Measurements from ENCODE around the gene CCDC170.

GRCh38 chr6:151509048-151509447, 15.2 kb downstream of the CCDC170 start:
- no peak for TF ChIP-seq RAD21 (IDR thresholded peaks at IDR 0.05; ENCODE audit: low read depth)
- no peak for TF ChIP-seq CTCF (IDR thresholded peaks at IDR 0.05 in 2 of 3, conservative IDR thresholded peaks at IDR 0.05 in 1 of 3; ENCODE audit: borderline replicate concordance in 1 of 3, insufficient read depth in 1 of 3, low read depth in 2 of 3, low read length in 2 of 3)
- TF ChIP-seq SRF (IDR thresholded peaks at IDR 0.05; ENCODE audit: low read depth), result no peak
- TF ChIP-seq POLR2AphosphoS5 (IDR thresholded peaks at IDR 0.05; ENCODE audit: low read depth, low read length), result no peak
- TF ChIP-seq CEBPB (IDR thresholded peaks at IDR 0.05; ENCODE audit: low read depth), result no peak
- TF ChIP-seq EGR1 (IDR thresholded peaks at IDR 0.05; ENCODE audit: low read depth), result no peak
- TF ChIP-seq TCF7L2 (IDR thresholded peaks at IDR 0.05; ENCODE audit: borderline replicate concordance, extremely low read depth, insufficient read depth, insufficient read length), result no peak
- TF ChIP-seq REST (IDR thresholded peaks at IDR 0.05; ENCODE audit: low read depth), result no peak
